HL-60 (cell line): ENCODE results near the gene FIGN.

Source experiments
- CTCF ChIP-seq: IDR thresholded peaks from one replicate; pipeline ENCODE4 v1.5.1; 2011; ENCODE audit warnings: low read length, control low read depth, inconsistent platforms; ENCODE audit not compliant: insufficient read depth
- GABPA ChIP-seq: IDR thresholded peaks from 2 replicates; pipeline ENCODE4 v1.6.1; 2012; ENCODE audit warnings: low read depth
- POLR2AphosphoS5 ChIP-seq: IDR thresholded peaks from 2 replicates; pipeline ENCODE4 v1.6.1; 2012; ENCODE audit warnings: low read depth
- REST ChIP-seq: IDR thresholded peaks from 2 replicates; pipeline ENCODE4 v1.6.1; 2012; ENCODE audit warnings: low read depth; ENCODE audit not compliant: insufficient replicate concordance
- SPI1 ChIP-seq: IDR thresholded peaks from 2 replicates; pipeline ENCODE4 v1.6.1; 2012; ENCODE audit warnings: low read depth, mild to moderate bottlenecking, borderline replicate concordance

GRCh38 chr2:163703386-163703785 lies 32.4 kb downstream of the FIGN start:
- no peak for TF ChIP-seq CTCF
- no peak for TF ChIP-seq POLR2AphosphoS5
- TF ChIP-seq REST: no peak
- TF ChIP-seq GABPA: no peak
- TF ChIP-seq SPI1: no peak
